H9 (cell line): ENCODE measurements around the gene MYO15B. TPM values are rescaled to one million over a fixed set of nuclear protein-coding genes. Genes with fewer than 3 reads are reported as not detected.
A peak's percentile ranks its signal among the peaks of the same experiment; 100 is the strongest.

Experiments used
- DNase-seq: peaks from one replicate; pipeline ENCODE4 v3.0.0-alpha.2; 2017
- H2AFZ ChIP-seq: one replicate; pipeline ENCODE4 v1.6.1; 2013; ENCODE audit warnings: mild to moderate bottlenecking, low read length, control low read depth, moderate library complexity
- H2AK5ac ChIP-seq: 2 replicates; pipeline ENCODE4 v1.6.1; 2013; ENCODE audit warnings: low read length, control low read depth, mixed read lengths; ENCODE audit not compliant: insufficient read length
- H2BK120ac ChIP-seq: one replicate; pipeline ENCODE4 v1.6.1; 2013; ENCODE audit warnings: low read depth, mild to moderate bottlenecking, low read length, control low read depth, inconsistent platforms; ENCODE audit not compliant: poor library complexity, severe bottlenecking
- H2BK12ac ChIP-seq: 2 replicates; pipeline ENCODE4 v1.6.1; 2013; ENCODE audit warnings: low read length, control low read depth, mixed read lengths, low read depth; ENCODE audit not compliant: insufficient read length
- H2BK15ac ChIP-seq: 2 replicates; pipeline ENCODE4 v1.6.1; 2013; ENCODE audit warnings: low read depth, low read length, control low read depth
- H2BK20ac ChIP-seq: one replicate; pipeline ENCODE4 v1.6.1; 2013; ENCODE audit warnings: low read depth, mild to moderate bottlenecking, low read length, control low read depth, inconsistent platforms; ENCODE audit not compliant: poor library complexity, severe bottlenecking
- H2BK5ac ChIP-seq: 2 replicates; pipeline ENCODE4 v1.6.1; 2013; ENCODE audit warnings: low read length, control low read depth, mixed read lengths; ENCODE audit not compliant: insufficient read length
- H3K14ac ChIP-seq: 2 replicates; pipeline ENCODE4 v1.6.1; 2013; ENCODE audit warnings: low read length, control low read depth; ENCODE audit not compliant: insufficient read depth
- H3K18ac ChIP-seq: 2 replicates; pipeline ENCODE4 v1.6.1; 2013; ENCODE audit warnings: low read depth, mild to moderate bottlenecking, mixed read lengths, low read length, control low read depth; ENCODE audit not compliant: insufficient read length
- H3K23ac ChIP-seq: 2 replicates; pipeline ENCODE4 v1.6.1; 2013; ENCODE audit warnings: low read length, control low read depth, mixed read lengths, low read depth; ENCODE audit not compliant: insufficient read length
- H3K23me2 ChIP-seq: 2 replicates; pipeline ENCODE4 v1.6.1; 2013; ENCODE audit warnings: low read depth, mild to moderate bottlenecking, mixed read lengths, low read length, control low read depth; ENCODE audit not compliant: insufficient read length, poor library complexity, severe bottlenecking
- H3K27ac ChIP-seq: 2 replicates; pipeline ENCODE4 v1.5.1; 2013; ENCODE audit warnings: low read length, control low read depth, mixed read lengths, low read depth; ENCODE audit not compliant: insufficient read length
- H3K27me3 ChIP-seq: 2 replicates; pipeline ENCODE4 v1.6.1; 2013; ENCODE audit warnings: low read length, control low read depth, inconsistent platforms; ENCODE audit not compliant: insufficient read depth
- H3K4ac ChIP-seq: 2 replicates; pipeline ENCODE4 v1.6.1; 2013; ENCODE audit warnings: low read depth, mild to moderate bottlenecking, control low read depth, inconsistent platforms, low read length, moderate library complexity
- H3K4me1 ChIP-seq: 2 replicates; pipeline ENCODE4 v1.6.1; 2013; ENCODE audit warnings: low read length, control low read depth, inconsistent platforms; ENCODE audit not compliant: insufficient read depth
- H3K4me2 ChIP-seq: 2 replicates; pipeline ENCODE4 v1.6.1; 2013; ENCODE audit warnings: low read length, control low read depth, mixed read lengths; ENCODE audit not compliant: insufficient read length, insufficient read depth
- H3K56ac ChIP-seq: 2 replicates; pipeline ENCODE4 v1.6.1; 2013; ENCODE audit warnings: low read depth, mild to moderate bottlenecking, mixed read lengths, low read length, control low read depth; ENCODE audit not compliant: insufficient read length
- H3K79me1 ChIP-seq: 2 replicates; pipeline ENCODE4 v1.6.1; 2013; ENCODE audit warnings: low read depth, mild to moderate bottlenecking, moderate library complexity, low read length, control low read depth, inconsistent platforms; ENCODE audit not compliant: insufficient read depth, poor library complexity, severe bottlenecking
- H3K79me2 ChIP-seq: 2 replicates; pipeline ENCODE4 v1.6.1; 2013; ENCODE audit warnings: low read length, control low read depth, inconsistent platforms; ENCODE audit not compliant: insufficient read depth
- H3K9ac ChIP-seq: 2 replicates; pipeline ENCODE4 v1.6.1; 2013; ENCODE audit warnings: low read length, control low read depth, mixed read lengths; ENCODE audit not compliant: insufficient read length; ENCODE audit errors: extremely low read depth
- H3K9me3 ChIP-seq: one replicate; pipeline ENCODE4 v1.6.1; 2013; ENCODE audit warnings: low read depth, low read length, inconsistent platforms; ENCODE audit not compliant: control insufficient read depth
- H3T11ph ChIP-seq: one replicate; pipeline ENCODE4 v1.6.1; 2013; ENCODE audit warnings: mild to moderate bottlenecking, low read length, control low read depth, inconsistent platforms
- H4K20me1 ChIP-seq: one replicate; pipeline ENCODE4 v1.6.1; 2013; ENCODE audit not compliant: control insufficient read depth, insufficient read length, insufficient read depth
- H4K5ac ChIP-seq: 2 replicates; pipeline ENCODE4 v1.6.1; 2013; ENCODE audit warnings: low read depth, mild to moderate bottlenecking, mixed read lengths, low read length, control low read depth; ENCODE audit not compliant: insufficient read length
- H4K8ac ChIP-seq: replicated peaks from 2 replicates; pipeline ENCODE4 v1.6.1; 2013; ENCODE audit warnings: low read length, control low read depth, mixed read lengths, low read depth; ENCODE audit not compliant: insufficient read length
- H4K91ac ChIP-seq: 2 replicates; pipeline ENCODE4 v1.6.1; 2013; ENCODE audit warnings: low read depth, mild to moderate bottlenecking, moderate library complexity, mixed read lengths, low read length, control low read depth; ENCODE audit not compliant: insufficient read length
- H3K27ac Mint-ChIP-seq, 3 experiments: 2 replicates in 2 of 3; 3 replicates in 1 of 3; pipeline ENCODE4 v1.8.0; 2020 to 2021; ENCODE audit warnings: mixed read lengths in 3 of 3, mild to moderate bottlenecking in 1 of 3, moderate library complexity in 1 of 3
- H3K27me3 Mint-ChIP-seq: 2 replicates; pipeline ENCODE4 v1.8.0; 2021; ENCODE audit warnings: low read depth, mild to moderate bottlenecking, moderate library complexity, mixed read lengths
- H3K36me3 Mint-ChIP-seq, 3 experiments: 2 replicates in 2 of 3; 3 replicates in 1 of 3; pipeline ENCODE4 v1.8.0; 2020 to 2021; ENCODE audit warnings: low read depth in 3 of 3, mixed read lengths in 3 of 3; ENCODE audit not compliant: insufficient read depth in 1 of 3
- H3K4me1 Mint-ChIP-seq, 2 experiments: 2 replicates each; pipeline ENCODE4 v1.8.0; 2020; ENCODE audit warnings: mixed read lengths in 2 of 2
- H3K4me3 Mint-ChIP-seq, 2 experiments: 2 replicates in 1 of 2; 3 replicates in 1 of 2; pipeline ENCODE4 v1.8.0; 2020 to 2021; ENCODE audit warnings: mild to moderate bottlenecking in 2 of 2, mixed read lengths in 2 of 2, moderate library complexity in 1 of 2
- H3K9me3 Mint-ChIP-seq, 2 experiments: 2 replicates in 1 of 2; 3 replicates in 1 of 2; pipeline ENCODE4 v1.8.0; 2020; ENCODE audit warnings: mild to moderate bottlenecking in 2 of 2, mixed read lengths in 2 of 2, moderate library complexity in 1 of 2
- WGBS: extraction: QIAGEN DNeasy Blood & Tissue Kit; methylation state at CpG from one replicate; pipeline ENCODE4 v1.1.7; 2013; ENCODE audit warnings: missing lambda C conversion rate, low lambda C conversion rate, mixed read lengths; ENCODE audit not compliant: insufficient read length; ENCODE audit errors: extremely low coverage; 5-methylcytosine and 5-hydroxymethylcytosine counted together
- total RNA-seq: library from RNA; stranded (reverse); gene quantifications from 2 replicates; pipeline ENCODE4 v1.2.1, GENCODE V29; 2021
- TF ChIP-seq, protein P1 (sequence below): fragments of 200-600 bp; sonication (generic); conservative IDR thresholded peaks from 3 replicates; pipeline ENCODE4 v1.8.0; 2021; ENCODE audit warnings: antibody characterized with exemption, mild to moderate bottlenecking

MYO15B gene
- total RNA-seq, 1 experiment from 2014 or later = 41.9 TPM

DNA sequence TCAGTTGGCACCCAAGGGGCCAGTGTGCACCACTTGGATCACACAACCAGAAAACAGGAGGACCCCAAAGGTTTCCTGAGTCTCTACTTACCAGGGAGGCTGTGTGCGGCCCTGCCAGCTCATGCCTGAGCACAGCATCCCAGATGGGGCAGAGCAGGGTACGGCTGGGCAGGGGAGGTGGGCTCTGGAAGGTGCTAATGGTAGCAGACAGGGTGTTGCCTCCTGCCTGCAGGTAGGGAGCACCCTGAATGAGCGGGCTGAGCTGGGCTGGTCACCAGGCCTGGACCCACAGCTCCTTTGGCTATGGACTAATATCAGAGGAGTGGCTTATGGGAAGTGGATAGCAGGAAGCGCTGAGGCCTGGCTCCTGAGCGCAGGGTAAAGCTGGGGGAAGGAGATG, 64.7 kb downstream of the MYO15B start:
- no peak overlapping the region for H2AFZ ChIP-seq
- no peak overlapping the region for H3K4me3 Mint-ChIP-seq
- H3K4me1 Mint-ChIP-seq = peaks cover 2% of the 10 kb centered on the region in 2 experiments; a peak in 2 of 4 replicates
- no peak overlapping the region for H3K9ac ChIP-seq
- no peak overlapping the region for H2BK120ac ChIP-seq
- H3K27me3 Mint-ChIP-seq = no peaks in the 10 kb centered on the region
- H3K56ac ChIP-seq = no peak overlapping the region
- H3K79me2 ChIP-seq = no peaks in the 10 kb centered on the region
- no peaks in the 10 kb centered on the region for H4K20me1 ChIP-seq
- peak overlapping the region in 1 of 3 experiments; percentile 27; a peak in 1 of 7 replicates for H3K27ac Mint-ChIP-seq
- H2BK20ac ChIP-seq = no peak overlapping the region
- no peaks in the 10 kb centered on the region for H3K23me2 ChIP-seq
- H3K4me1 ChIP-seq = no peaks in the 10 kb centered on the region
- H3K4me2 ChIP-seq = no peak overlapping the region
- H3K9me3 ChIP-seq = no peaks in the 10 kb centered on the region
- no peak overlapping the region for H4K8ac ChIP-seq
- no peaks in the 10 kb centered on the region for H3K9me3 Mint-ChIP-seq
- no peak overlapping the region for H4K5ac ChIP-seq
- no peak overlapping the region for H3K4ac ChIP-seq
- no peaks in the 10 kb centered on the region for H3K27me3 ChIP-seq
- no peak overlapping the region for H2BK5ac ChIP-seq
- H2BK12ac ChIP-seq = no peak overlapping the region
- DNase-seq = no peak
- no peak overlapping the region for H2BK15ac ChIP-seq
- WGBS = no CpG with 5 or more reads among the region's 5 CpGs
- H3K18ac ChIP-seq = no peak overlapping the region
- peaks cover 13 to 58% (median 51%) of the 10 kb centered on the region in 3 experiments; a peak in 6 of 7 replicates for H3K36me3 Mint-ChIP-seq
- TF ChIP-seq, protein P1, sequence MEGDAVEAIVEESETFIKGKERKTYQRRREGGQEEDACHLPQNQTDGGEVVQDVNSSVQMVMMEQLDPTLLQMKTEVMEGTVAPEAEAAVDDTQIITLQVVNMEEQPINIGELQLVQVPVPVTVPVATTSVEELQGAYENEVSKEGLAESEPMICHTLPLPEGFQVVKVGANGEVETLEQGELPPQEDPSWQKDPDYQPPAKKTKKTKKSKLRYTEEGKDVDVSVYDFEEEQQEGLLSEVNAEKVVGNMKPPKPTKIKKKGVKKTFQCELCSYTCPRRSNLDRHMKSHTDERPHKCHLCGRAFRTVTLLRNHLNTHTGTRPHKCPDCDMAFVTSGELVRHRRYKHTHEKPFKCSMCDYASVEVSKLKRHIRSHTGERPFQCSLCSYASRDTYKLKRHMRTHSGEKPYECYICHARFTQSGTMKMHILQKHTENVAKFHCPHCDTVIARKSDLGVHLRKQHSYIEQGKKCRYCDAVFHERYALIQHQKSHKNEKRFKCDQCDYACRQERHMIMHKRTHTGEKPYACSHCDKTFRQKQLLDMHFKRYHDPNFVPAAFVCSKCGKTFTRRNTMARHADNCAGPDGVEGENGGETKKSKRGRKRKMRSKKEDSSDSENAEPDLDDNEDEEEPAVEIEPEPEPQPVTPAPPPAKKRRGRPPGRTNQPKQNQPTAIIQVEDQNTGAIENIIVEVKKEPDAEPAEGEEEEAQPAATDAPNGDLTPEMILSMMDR = no peak
- no peaks in the 10 kb centered on the region for H3K79me1 ChIP-seq
- no peak overlapping the region for H3T11ph ChIP-seq
- H3K14ac ChIP-seq = no peak overlapping the region
- no peak overlapping the region for H3K23ac ChIP-seq
- H4K91ac ChIP-seq = no peak overlapping the region
- no peak overlapping the region for H3K27ac ChIP-seq
- no peak overlapping the region for H2AK5ac ChIP-seq
